HG03139 (cell line): Measurements from ENCODE around the gene KRT75.

Experiments used
- ATAC-seq: cut with Tn5 transposase; IDR thresholded peaks from one replicate; pipeline ENCODE4 v1.9.1; 2021; ENCODE audit not compliant: unreplicated experiment

The KRT75 gene

DNA sequence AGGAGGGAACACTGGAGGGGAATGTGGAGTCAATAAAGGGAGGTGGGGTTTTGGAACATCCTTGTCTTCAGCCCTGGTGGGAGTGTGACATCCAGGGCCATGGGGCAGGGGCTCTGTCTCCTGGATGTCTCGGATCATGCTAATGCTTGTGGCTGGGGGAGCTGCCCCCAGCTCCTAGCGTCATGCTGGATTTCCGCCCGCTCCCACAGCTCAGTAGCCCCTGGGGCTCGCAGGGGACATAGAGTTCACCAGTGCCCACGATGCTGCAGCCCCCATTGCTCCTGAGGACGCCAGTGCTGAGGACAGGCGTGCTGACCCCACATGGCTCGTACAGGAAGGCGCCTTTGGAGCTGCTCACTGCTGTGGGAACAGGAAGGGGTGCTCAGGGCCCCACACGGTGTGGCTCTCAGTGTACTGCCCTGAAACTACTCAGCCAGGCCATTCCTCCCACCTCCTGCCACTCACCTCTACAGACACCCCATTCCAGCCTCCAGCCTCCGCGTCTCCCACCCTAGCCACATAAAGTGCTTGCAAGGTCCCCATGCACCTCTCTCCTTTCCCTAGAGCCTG, 39.2 kb downstream of the KRT75 start:
- ATAC-seq: no peak

DNA sequence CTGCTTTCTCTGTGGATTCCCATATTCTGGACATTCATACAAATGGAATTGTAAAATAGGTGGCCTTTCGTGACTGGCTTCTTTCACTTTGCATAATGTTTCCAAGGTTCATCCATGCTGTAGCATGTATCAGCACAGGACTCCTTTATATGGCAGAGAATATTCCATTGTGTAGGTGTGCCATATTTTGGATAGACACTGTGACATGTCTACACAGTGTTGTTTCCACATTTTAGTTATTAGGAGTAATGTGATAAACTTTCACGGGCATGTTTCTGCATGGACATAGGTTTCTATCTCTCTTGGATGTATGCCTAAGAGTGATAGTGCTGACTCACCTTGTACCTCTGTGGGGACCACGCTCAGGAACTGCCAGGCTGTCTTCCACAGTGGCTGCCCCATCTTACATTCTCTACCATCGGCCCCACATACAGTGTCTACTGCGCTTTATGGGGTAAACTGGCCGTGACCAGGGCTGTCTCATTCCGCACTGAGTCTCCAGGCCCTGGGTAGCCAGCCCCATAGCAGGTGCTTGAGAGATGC, 41.6 kb downstream of the KRT75 start:
- no peak for ATAC-seq

DNA sequence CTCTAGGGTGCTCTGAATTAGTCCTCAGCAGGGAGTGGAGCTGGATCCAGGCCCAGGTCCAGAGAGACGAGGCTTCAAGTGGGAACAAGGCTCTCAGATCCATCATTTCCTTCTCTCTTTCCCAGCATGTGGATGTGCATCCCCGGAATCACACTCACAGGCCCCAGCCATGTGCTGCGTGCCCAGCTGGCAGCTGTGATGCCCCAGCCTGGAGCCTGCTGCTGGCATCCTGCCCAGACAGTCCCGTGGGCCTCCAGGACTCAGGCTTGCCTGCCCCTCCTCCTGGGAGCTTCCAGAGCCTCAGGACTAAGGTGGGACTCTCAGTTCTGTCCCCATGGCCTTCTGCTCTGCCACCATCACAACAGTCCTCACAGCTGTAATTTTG, 42.6 kb downstream of the KRT75 start:
- no peak for ATAC-seq

DNA sequence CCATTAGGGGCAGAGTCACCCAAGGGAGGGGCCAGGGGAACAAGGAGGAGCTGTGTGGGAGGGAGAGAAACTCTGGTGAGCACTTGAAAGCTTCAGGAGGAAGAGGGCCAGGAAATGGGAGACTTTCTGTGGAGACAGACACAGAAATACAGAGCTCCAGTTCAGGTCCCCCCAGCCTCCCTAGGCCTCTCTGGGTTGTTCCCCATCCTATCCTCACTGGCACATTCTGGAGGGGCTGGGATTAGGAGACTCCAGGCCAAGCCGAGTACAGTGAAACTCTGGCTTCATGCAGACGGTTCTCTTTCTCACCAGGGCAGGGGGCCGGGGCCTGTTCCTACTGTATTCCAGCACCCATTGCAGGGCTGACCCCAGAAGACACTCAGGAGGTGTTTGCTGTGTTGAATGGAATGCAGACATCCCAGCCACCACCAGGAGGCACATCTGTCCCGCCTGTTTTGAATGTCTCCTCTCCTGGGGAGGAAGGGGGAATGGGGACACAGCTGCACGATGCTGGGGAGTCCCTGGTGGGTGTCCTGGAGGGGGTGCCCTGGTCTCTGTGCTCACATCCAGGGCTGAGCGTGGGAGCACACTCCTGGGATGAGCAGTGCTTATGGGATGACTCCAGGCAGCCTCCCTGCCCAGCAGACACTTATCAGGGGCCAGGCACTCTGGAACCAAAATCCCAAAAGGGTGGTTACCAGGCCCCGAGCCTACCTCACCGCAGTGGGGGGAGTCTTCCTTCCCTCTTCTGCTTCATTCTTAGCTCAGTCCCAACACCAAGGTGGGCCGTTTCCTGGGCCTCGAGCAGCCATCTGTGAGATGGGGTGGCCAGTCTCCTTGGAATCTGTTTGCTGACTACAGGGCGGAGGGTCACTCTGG, 43.2 kb downstream of the KRT75 start:
- ATAC-seq: no peak

DNA sequence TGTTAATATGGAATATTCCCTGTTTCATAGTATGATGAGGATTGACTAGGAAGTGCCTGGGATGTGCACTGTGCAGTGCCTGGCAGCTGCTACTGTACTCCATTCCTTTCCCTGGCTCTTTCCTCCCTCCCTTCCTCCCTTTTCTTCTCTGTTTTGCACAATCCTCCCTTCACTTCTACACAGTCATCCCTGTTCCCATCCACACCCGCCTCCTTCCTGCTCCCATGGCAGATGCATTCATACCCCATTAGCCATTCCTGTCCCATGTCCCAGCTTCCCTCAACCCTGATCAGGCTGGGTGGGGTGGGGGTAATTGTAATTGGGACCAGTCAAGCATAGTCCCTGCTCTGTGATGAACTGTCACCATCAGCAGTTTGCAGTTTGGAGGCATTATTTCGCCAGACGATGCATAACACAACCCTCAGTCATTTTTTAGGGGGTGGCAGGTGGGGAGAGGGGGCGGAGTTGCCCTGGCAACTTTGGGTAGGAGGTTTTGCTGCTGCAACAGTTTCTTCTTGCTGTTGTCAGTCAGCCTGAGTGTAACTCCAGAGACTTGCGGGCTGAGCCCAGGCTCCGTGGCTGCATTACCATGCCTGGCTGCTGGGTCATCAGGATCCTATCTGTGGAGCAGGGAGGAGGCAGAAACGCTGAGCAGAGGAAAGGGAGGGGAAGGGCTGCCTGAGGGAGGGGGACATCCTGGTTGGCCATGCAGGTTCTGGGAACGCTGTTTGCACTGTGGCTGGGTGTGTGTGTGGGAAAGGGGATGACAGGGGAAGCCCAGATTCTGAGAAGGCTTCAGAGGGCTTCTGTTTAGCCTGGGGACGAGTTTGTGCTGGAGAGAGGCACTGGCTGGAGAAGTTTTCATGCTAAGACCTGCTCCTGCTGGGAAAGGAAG, 44.6 kb downstream of the KRT75 start:
- ATAC-seq: no peak

DNA sequence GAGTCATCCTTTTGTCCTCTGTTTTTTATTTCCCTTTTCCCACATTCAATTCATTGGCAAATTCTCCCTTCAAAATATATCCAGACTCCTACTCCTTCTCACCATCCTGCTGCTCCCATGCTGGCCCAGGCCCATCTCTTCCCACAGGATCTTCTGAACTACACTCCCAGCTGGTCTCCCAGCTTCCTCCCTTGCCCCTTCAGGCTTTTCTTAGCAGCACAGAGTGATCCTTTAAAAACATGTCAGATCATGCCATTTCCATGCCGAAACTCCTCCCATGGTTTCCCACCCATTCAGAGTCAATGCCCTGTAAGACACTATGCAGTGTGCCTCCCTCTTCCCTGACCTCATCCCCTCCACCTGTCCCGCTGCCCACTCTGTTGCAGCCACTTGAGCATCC, 46.3 kb downstream of the KRT75 start:
- no peak for ATAC-seq

DNA sequence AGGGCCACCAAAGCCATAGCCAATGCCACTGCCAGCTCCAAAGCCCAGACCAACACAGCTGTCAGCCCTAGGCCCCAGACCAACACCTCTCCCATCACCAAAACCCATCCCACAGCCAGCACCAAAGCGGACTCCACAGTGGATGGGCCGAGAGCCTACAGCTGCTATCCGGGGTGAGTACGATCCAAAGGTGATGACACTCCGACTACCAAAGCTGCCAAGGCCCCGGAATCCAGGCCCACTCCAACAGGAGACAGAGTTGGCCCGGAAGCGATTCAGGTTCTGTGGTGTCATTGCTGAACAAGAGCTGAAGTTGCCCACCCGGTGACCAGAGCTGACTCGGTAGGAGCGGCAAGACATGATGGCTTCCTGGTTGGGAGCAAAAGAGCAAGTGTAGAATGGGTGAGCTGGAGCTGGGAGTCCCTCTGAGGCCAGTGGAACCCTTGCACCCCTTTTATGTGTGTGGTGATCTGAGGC, 48.9 kb downstream of the KRT75 start, which contains the start of gene KRT84:
Gene KRT84, minus strand, starts transcription at position 427 of the 477 bp plus-strand sequence. Its CDS starts 67 bp downstream, at position 360.
- no peak for ATAC-seq

DNA sequence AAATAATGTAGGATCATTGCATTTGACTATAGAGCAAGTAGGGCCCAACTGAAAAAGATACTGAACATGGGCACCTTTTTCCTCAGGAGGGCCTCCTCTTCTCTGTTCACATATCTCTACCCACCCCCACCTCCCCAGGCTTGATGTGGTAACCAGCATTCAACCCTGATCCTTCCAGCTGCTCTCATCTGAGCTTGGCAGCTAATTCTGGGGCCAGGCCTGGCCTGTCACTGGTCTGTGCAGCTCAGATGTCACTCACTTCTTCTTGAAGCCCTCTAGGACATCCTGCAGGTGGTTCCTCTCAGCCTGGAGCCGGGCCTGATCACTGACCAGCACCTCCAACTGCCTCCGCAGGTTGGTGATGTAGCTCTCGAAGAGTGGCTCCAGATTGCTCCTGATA, 50.8 kb downstream of the KRT75 start:
- no peak for ATAC-seq

DNA sequence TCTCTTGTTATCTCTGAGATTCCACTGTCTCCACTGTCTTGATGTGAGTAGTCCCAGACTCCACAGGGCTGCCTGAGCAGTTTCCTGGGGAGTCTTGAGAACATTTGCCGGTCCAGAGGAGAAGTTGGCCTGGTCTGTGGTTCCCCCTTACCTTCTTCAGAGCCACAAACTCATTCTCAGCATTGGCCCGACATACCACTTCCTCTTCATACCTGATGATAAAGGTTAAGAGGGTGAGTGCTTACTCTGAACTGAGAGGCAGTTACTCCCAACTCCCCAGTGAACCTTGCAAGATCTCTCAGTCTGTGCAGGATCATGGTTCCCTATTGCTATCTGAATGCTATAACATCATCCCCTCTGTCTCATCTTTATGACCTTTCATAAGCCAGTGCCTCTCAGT, 51.3 kb downstream of the KRT75 start:
- ATAC-seq: no peak

DNA sequence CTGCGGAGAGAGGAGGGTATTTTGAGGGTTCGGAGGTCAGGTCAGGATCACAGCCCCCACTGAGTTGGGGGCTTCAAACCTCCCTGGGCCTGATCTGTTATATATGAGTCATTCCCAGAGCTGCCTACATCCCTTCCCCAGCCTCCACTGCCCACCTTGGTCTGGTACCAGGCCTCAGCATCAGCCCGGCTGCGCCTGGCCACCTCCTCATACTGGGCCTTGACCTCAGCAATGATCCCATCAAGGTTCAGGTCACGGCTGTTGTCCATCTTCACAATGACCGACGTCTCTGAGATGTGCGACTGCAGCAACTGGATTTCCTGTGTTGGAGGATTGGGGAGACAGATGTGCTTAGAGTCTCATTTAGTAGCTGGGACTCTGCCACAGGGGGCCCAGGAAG, 53.0 kb downstream of the KRT75 start:
- no peak for ATAC-seq

DNA sequence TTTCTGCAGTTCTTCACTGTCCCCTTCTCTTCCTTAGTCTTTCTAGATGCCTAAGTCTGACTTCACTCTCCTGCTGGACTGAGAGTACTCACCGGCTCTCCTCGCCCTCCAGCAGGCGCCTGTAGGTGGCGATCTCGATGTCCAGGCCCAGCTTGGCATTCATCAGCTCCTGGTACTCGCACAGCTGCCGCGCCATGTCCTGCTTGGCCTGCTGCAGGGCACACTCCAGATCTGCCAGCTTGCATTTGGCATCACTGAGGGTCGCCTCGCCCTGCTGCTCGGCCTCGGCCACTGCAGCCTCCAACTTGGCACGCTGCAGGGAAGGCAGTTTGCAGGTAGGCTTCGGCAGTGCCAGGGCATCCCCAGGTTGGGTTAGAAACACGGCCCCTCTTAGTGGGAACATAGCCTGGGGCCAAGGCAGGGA, 53.9 kb downstream of the KRT75 start:
- ATAC-seq: no peak

DNA sequence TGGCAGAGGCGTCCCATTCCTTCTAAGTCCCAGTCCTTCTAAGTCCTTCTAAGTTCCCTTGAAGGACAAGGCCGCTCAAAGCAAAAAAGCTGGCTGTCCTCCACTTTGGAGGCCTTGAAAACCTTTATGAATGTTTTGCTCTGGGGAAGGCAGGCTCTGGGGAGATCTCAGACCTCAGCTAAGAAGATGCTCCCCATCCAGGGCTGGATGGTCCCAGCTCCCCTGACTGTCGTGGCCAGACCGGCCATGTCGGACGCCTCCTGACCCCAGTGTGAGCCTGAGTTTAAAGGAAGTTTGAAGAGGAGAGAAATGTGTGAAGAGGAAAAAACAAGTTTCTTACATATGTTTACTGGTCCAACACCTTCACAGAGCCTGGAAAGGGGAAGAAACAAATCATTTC, 54.6 kb downstream of the KRT75 start:
- ATAC-seq: no peak

DNA sequence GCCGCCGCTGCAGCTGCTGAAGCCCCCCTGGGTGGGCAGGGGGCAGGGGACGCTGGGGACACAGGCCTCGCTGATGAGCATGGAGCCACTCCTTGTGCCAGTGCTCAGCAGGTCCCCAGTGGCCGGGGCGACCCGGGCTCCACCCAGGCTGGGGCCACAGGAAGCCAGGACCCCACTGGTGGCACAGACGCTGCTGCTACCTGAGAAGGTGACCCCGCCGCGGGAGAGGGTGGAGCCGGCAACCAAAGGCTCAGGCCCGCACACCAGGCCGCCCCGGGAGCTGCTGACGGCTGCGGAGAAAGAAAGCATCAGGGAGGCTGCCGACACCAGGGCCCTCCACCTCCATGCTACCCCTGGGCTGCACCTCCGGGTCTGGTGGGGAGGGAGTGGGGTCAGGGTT, 56.1 kb downstream of the KRT75 start:
- ATAC-seq: no peak

DNA sequence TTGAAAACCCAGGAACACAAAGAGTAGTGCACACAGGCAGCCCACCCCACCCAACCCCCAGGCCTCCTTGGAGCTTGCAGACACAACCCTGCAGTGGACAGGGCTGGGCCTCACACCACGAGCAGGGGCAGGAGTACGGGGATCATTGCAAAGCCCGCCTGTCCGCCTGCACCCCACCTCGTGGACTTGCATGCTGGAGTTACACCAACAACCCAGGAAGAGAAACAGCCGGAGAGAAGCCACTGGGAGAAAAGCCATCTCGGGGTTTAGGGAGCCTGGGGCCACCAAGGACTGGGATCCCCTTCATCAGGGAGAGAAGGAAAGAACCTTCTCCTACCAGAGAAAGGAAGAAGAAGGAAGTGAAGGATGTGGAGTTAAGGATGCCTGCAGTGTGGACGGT, 56.9 kb downstream of the KRT75 start:
- ATAC-seq: no peak
